HG02884 (cell line): Measurements from ENCODE around the gene DTNA.

Experiments used
- ATAC-seq: cut with Tn5 transposase; IDR thresholded peaks from one replicate; pipeline ENCODE4 v1.9.1; 2021; ENCODE audit warnings: mild to moderate bottlenecking, moderate library complexity; ENCODE audit not compliant: unreplicated experiment

The DTNA gene

DNA sequence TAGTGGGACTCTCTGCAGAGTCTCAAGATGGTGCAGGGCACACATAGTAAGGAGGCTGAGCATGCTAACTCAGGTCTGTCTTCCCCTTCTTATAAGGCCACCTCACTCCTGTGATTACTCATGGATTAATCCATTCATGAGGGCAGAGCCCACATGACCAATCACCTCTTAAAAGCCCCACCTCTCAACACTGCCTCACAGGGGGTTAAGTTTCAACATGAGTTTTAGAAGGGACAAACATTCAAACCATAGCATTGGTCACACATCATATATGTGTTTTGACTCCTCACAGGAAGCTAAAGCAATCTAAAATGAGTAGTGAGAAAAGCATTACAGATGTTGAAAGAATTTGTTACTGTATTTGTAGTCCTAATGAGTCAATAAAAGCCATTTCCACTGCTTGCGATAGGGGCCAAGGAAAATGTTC lies 57.5 kb downstream of the DTNA start:
- peak; percentile 63 for ATAC-seq

DNA sequence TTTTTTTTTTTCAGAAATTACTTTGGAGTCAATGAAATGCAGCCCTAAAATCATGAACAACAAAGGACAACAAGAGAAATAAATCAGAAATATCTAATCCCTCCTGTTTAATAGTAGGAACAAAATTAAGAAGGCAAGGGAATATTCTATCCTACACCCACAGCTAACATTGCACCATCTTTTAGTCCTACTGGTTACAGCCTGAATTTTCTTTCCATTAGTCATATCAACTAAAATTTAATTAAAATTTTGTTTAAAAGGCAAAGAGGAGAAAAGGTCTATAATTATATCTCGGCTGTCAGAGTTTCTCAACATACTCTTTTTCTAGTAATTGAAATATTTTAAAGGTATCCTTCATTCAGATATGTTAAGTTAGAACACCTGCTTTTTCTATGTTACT lies 61.9 kb downstream of the DTNA start:
- ATAC-seq = no peak

DNA sequence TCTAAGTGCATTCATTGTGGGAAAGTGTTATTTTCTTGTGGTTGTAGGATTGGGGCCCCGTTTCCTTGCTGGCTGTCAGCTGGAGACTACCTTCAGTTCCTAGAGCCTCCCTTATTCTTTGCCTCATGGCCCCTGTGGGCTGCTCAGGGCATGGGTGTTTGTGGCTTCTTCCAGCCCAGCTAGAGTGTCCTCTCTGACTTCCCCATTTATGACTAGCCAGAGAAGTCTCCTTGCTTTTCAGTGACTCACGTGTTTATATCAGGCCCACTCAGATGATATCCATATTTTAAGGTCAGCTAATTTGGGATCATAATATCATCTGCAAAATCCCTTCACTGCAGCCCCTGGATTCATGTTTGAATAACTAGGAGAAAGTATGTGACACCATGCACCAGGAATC lies 62.8 kb downstream of the DTNA start:
- no peak for ATAC-seq

DNA sequence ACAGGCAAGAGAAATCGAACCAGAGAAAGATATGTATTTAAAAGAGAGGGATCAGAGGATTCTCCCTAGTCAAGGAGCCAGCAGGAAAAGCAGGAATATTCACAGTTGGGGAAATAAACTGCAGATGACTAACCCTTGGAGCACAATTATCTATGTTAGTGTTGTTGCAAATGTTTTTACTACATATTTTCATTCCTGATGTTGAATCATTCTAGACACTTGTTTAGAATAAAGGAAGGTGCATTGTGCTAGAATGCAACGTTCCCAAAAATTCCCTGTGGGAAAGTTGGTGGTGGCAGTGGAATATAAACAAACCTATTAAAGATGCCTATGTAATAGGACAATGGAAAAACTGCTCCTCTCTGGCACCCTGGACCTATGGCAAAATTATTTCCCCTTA lies 63.3 kb downstream of the DTNA start:
- no peak for ATAC-seq

DNA sequence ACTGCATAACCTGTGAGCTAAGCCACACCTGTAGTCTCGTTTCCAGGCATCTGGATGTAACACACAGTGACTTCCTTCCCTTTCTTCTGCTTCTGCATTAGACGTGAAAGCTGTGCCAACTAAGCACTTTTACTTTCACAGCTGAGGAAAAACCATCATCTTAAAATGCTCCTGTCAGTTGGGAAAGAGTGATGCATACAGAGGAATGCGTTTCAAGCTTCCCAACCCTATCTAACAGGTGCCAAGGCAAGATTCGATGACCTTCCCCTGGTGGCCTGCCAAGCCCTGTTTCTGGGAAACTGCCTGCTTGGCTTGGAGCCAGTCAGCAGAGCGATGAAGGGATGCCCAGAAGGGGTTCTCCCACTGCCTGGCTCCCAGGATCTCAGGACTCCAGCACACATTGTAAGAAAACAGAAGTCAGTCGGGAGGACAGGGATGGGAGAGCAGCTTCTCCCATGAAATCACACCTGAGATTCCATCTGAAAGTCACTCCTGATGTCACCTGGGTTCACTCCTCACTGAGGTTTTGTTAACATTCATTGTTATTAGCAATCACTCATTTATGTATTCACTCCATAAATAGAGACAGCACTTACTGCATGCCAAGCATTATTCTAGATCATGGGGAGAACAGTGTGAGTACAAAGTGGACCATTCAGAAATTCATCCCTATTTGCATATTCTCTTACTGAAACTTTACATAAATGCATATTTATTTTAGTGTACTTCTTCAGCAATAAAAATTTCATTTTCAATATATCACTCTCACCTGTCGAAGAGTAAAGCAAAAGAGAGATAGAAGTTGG lies 64.1 kb downstream of the DTNA start:
- ATAC-seq = no peak

DNA sequence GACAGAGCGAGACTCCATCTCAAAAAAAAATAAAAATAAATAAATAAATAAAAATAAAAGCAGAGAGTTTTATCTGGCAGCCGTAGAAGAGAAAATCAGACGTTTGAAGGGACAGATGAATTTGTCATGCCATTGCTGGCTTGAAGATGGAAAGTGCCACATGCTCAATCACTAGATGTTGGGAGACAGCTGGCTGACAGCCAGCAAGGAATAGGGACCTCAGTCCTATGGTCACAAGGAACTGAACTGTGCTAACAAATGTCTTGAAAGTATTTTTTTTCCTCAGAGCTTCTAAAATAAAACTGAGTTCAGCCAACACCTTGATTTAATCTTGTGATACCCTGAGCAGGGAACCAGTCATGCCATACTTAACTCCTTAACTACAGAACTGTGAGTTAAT lies 65.4 kb downstream of the DTNA start:
- no peak for ATAC-seq

DNA sequence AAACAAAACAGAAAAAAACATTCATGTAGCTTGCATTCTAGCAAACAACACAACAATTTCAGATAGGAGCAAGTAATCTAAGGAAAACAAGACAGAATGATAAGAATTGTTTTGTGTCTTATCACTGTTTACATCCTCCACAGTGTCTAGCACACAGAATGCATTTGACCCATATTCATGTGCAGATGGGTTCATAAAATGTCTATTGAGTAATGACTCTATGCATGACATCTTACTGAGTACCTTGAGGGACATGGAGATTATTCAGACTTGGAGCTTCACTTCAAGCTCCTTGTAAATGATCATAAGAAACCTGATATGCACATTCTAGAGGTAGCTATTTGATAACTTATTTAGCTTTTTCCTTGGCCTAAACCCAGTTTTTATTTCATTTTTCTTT lies 69.0 kb downstream of the DTNA start:
- ATAC-seq = no peak

DNA sequence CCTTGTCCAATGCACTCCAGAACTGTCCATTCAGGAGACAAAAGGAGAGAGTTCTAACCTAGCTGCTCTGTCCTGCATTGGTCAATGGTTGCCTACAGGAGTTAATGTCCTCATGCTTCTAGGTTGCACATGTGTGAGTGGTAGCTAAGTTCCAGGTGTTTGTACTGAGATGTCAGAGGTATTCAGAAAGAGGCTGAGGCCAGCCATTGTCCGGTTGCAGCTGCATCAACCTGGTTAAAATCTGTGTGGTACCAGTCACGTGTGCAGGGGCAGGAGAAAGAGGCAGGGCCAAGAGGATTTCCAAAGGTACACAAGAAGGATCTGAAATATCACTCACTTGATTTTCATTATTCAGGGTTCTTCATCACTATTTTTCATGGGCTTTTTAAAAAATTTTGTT lies 70.8 kb downstream of the DTNA start:
- no peak for ATAC-seq

DNA sequence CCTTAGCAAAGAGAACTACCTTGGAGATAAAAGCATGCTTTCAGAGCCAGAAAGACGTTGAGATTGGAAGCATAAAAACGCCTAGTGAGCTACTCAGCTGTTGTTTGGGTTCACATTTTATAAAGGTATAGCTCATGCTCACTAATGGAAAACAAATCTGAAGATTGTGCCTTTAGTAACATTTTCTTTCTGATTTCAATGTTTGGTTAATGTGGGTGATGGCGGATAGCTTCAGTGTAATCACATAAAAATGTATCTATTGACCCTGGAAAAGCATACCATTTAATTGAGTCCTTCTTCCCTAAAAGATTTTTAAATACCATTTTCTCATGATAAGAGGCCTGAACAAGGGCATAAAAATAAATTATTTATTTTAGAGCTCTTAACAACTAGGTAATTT lies 73.4 kb downstream of the DTNA start:
- no peak for ATAC-seq

DNA sequence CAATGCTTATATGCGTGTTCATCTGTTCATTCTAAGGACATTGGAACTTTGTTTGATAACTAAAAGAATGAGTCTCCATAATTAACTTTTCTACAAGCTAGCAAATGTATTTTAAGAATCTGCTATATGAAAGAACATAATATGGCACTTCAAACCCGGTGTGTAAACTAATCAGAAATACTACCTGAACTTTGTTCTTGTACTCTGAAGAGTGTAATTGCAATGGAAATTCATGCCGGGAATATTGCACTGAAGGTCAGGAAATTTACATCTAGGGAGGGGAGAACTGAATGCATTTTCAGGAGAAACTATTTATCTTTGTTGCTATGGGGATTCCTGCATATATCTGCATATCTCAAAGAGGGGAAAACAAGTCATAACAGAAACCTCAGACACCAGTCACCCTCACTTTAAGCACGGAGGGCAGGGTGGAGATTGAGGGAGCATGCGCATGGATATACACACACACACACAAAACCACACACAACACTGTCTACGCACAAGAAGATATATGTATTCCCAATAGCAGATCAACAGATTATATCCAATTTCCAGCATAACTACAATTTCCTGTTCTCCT lies 76.2 kb downstream of the DTNA start:
- no peak for ATAC-seq

DNA sequence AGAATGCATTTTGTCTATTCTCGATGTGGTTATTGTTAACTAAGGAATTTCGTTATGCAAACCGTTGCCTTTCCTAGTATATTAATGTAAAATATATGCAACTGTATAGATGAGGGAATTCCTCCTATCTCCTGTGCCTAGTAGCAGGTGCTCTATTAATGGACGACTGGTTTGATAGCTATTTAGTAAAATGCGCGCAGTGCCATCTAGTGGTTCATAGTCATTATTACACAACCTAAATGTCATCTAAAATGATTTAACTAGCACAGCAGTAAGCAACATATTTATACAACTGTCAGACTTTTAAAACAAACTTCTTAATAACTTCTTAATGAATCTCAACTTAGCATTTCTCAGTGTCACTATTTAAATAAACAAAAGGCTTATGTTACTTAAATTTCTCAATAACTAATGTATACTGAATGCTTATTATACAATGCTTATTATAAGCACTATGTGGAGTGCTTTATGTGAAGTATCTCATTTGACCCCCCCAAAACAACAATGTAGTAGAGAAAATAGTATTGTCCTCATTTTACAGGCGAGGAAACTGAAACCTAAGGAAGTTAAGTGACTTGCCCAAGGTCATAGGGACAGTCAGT lies 77.9 kb downstream of the DTNA start:
- peak; percentile 76 for ATAC-seq

DNA sequence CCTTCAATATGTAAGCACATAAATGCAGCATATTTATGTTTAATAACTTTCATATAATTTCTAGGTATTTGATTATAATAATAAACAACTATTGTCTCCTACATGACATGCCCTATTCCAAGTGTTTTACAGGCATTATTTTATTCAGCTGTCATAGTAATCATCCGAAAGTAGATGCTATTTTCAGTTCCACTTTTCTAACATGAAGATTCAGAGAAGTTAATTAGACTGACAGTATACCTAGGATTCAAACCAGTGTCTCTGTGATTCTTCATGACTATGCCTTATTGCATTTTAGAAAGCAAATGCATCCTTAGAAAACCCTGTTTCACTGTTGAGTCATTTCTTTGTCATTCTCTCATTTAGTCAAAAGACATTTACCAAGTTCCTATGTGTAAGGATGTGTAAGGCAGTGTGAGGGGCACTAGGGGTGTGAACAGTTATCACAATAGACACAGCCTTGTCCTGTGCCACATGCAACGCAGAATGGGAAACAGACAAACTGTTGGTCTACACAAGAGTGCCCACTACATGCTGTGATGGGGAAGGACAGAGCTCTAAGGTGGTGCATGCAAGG lies 79.8 kb downstream of the DTNA start:
- ATAC-seq = no peak

DNA sequence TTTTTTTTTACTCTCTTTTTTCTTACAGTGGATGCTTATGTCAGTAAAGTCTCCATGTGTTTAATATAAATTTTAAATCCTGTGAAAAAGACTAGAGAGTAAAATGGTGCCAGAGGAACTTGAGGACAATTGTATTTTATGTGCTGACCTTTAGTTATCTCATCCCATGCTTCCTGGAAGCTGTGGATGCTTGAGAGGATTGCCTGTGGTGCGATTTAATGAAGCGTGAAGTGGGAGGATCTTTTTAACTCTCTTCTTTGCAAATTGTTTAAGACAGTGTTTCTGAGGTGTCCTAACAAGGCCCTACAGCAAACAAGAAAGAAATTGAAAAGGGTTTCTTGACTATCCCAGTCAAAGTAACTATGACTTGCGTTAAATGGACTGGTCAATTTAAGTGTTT lies 84.2 kb downstream of the DTNA start:
- no peak for ATAC-seq

DNA sequence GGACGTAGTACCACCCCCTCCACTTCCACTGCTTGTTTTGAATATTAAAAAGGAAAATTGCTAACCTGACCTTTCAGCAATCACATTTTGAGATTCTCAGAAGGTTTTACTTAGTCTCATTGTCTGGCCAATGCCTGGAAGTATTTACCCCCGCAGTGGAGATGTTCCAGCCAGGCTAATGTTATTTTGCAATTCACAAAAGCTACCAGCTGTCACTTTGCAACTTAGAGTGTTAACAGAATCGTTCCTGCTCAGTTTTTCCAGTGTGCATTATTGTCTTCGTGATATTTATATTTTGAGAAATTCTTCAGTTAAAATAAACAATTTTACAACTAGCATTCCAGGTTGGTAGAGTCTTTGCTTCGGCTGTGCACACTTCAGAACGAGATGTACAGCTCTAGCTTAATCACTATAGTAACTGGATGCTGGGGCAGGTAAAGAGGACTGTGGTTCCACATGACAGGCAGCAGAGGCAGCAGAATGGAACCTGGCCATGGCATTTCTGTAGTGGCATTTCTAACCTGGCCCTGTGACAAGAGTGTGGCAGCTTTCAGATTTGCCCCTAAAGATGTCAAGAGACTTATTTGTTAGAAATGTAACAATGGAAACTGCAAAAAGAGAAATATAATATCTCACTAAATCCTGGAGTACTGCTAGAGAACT lies 85.1 kb downstream of the DTNA start:
- no peak for ATAC-seq

DNA sequence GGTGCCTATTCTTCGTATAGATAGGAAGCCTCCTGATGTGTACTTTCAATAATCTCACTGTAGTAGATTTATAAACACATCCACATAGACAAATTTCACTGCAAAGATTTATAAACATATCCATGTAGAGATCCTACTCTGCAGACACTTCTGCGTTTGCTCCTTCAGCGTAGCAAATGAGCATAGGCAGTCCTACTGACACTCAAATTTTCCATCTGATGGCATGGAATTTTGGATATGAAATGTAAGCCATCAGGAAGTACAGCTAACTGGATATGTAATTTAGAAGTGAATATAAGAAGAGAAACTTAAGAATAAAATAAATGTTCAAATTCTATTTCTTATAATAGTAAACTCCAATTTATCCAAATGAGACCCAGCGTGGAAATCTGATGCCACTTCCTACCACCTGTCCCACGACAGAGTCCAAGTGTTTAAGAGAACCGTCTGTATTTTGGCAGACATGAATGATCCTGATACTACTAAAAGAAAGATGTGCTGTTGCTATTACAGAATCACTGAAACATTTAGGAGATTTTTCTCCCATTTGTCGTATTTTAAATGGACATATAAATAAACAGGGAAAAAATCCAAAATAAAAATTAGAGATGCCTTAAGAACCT lies 86.0 kb downstream of the DTNA start:
- ATAC-seq = no peak

DNA sequence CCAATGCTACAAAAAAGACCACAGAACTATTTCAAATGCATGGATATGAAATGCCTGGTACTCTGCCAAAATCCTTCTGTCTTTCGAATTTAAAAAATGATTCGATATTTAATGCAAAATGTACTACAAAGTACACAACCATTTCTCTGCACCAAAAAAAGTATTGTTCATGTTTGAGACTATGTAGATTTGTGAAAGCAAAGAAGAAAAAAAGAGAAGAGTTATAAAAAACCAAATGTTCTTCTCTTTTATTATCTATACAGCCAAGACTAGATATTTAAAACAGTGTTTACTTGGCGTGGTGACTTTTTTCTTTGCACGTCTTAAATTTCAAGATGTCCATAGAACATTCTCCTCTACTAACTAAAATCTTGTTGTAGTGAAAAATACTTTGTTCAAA lies 89.2 kb downstream of the DTNA start:
- ATAC-seq = no peak

DNA sequence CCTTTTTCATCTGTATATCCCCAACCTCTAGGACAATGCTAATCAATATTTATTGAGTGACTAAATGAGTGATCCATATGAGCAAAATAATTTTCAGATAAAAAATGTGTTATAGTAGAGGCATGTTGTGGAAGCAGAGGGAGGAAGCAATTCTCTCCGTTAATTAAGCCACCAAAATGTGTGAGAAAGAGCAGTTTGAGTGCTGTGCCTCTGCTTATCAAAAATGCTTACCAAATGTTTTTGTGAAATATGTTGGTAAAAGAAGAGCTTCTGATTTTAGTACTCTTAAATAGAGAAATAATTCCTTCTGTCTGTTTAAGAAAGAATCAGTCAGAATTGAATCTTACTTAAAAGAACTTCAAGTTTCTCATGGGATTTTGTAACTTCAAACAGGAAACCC lies 90.3 kb downstream of the DTNA start:
- ATAC-seq = no peak

DNA sequence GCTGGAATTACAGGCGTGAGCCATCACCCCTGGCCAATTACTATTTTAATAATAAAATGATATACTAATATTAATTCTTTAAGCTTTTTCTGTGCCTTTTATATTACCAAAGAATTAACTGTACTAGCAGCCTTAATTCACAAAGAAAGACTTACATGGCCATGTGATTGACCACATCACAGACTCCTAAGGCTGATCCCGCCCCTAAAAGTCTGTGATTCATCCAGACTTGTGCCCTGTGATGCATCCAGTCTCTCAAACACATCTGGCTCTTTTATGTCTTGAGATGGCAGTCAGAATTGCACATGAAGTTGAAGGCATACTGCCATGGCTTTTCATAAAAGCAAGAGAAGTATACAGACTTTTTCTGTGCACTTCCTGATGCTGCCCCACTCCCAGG lies 91.7 kb downstream of the DTNA start:
- ATAC-seq = no peak

DNA sequence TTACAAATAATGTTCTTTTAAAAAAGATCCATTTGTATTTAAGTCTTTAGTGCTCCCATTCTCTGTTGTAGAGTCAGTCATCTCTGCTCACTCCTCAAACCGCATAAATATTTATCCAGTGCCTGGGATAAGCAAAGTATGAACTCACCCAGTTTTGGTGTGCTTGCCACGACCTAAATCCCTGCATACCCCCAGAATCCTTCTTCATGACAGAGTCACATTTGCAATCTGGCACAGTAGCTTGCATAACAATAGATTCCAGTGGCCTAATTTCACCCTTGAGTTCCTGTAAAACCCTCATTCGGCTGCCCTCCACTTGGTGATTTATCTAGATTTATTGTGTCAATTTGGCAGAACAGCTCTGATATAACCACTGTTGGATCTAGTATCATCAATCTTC lies 92.9 kb downstream of the DTNA start:
- no peak for ATAC-seq

DNA sequence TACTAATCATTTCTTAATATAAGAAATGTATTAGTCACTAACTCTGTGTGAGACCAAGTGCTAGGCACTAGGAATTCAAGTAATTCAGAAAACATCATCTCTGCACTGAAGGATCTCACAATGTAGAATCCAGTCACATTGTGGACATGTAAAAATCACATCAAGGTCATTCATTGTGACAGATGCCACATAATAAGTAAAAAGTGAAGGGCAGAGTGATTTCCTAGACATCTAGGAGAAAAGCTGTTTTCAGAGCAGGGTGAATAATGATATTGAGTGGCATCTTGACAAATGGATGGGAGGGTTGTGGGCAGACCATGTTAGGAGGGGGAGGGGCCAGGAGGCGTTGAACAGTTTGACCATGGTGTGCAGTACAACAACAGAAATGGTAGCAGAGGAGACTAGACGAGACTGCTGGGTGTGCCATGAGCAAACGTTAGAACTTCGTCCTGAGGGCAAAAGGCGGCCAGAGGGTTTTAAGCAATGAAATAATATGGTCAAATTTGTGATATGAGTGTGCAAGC lies 93.8 kb downstream of the DTNA start:
- ATAC-seq = no peak
